OCI-LY1 (cell line): Measurements from ENCODE around the gene RFC5.
"Not testable (repeated sequence)": the region's sequence is repeated elsewhere in the genome, so short reads cannot be mapped to it uniquely, and the experiment has no call there.

Experiments
- H2AFZ ChIP-seq: fragments of 200-600 bp; sonication (generic), shearing (Covaris generic); 2 replicates; pipeline ENCODE4 v1.6.0; 2014; ENCODE audit warnings: antibody characterized with exemption, mild to moderate bottlenecking, low read length
- H3F3A ChIP-seq: fragments of 200-600 bp; sonication (generic), shearing (Covaris generic); 2 replicates; pipeline ENCODE4 v1.6.0; 2014; ENCODE audit warnings: mild to moderate bottlenecking, antibody characterized with exemption, low read length, moderate library complexity; ENCODE audit not compliant: insufficient read depth
- H3K27ac ChIP-seq: fragments of 200-600 bp; sonication (generic); 2 replicates; pipeline ENCODE4 v1.5.1; 2014; ENCODE audit warnings: low read length, mixed run types, mild to moderate bottlenecking, low read depth; ENCODE audit not compliant: poor library complexity, severe bottlenecking
- H3K27me3 ChIP-seq: fragments of 200-600 bp; sonication (generic); 2 replicates; pipeline ENCODE4 v1.6.0; 2014; ENCODE audit warnings: antibody characterized with exemption, mild to moderate bottlenecking, low read length, moderate library complexity; ENCODE audit not compliant: insufficient read depth
- H3K36me3 ChIP-seq: fragments of 200-600 bp; sonication (generic); 2 replicates; pipeline ENCODE4 v1.6.1; 2014; ENCODE audit warnings: mild to moderate bottlenecking, antibody characterized with exemption, low read length, moderate library complexity, mixed read lengths; ENCODE audit not compliant: insufficient read depth
- H3K4me1 ChIP-seq: fragments of 200-600 bp; sonication (generic); 2 replicates; pipeline ENCODE4 v1.5.1; 2014; ENCODE audit warnings: mild to moderate bottlenecking, low read length, moderate library complexity; ENCODE audit not compliant: insufficient read depth, severe bottlenecking
- H3K4me2 ChIP-seq: fragments of 200-600 bp; sonication (generic), shearing (Covaris generic); 2 replicates; pipeline ENCODE4 v1.6.1; 2014; ENCODE audit warnings: low read length
- H3K4me3 ChIP-seq: fragments of 200-600 bp; sonication (generic); 2 replicates; pipeline ENCODE4 v1.5.1; 2014; ENCODE audit warnings: low read length, low read depth, mild to moderate bottlenecking, mixed read lengths; ENCODE audit not compliant: poor library complexity, severe bottlenecking
- H3K79me2 ChIP-seq: fragments of 200-600 bp; shearing (Covaris generic); 2 replicates; pipeline ENCODE4 v1.6.1; 2016; ENCODE audit warnings: mixed run types, low read length, mixed read lengths; ENCODE audit not compliant: insufficient read depth
- H3K9ac ChIP-seq: fragments of 200-600 bp; sonication (generic), shearing (Covaris generic); 2 replicates; pipeline ENCODE4 v1.6.1; 2014; ENCODE audit warnings: mild to moderate bottlenecking, low read length, mixed read lengths
- H3K9me2 ChIP-seq: fragments of 200-600 bp; sonication (generic), shearing (Covaris generic); 2 replicates; pipeline ENCODE4 v1.6.1; 2014; ENCODE audit warnings: low read depth, mild to moderate bottlenecking, low read length, mixed read lengths
- H3K9me3 ChIP-seq: fragments of 200-600 bp; shearing (Covaris generic); 2 replicates; pipeline ENCODE4 v1.6.1; 2014; ENCODE audit warnings: low read length, mixed read lengths
- H4K20me1 ChIP-seq: fragments of 200-600 bp; sonication (generic), shearing (Covaris generic); 2 replicates; pipeline ENCODE4 v1.6.0; 2016; ENCODE audit warnings: mild to moderate bottlenecking, low read length; ENCODE audit not compliant: insufficient read depth
- EZH2 ChIP-seq: fragments of 200-600 bp; sonication (generic), shearing (Covaris generic); IDR thresholded peaks from 2 replicates; pipeline ENCODE4 v1.8.0; 2017; ENCODE audit warnings: borderline replicate concordance, mixed run types, mild to moderate bottlenecking, antibody characterized with exemption, low read length, moderate library complexity, mixed read lengths
- TF ChIP-seq, protein P1 (sequence below): fragments of 200-600 bp; sonication (generic), shearing (Covaris generic); IDR thresholded peaks from 2 replicates; pipeline ENCODE4 v1.5.1; 2017; ENCODE audit warnings: mild to moderate bottlenecking, antibody characterized with exemption, low read length, moderate library complexity, mixed read lengths

The RFC5 gene

DNA sequence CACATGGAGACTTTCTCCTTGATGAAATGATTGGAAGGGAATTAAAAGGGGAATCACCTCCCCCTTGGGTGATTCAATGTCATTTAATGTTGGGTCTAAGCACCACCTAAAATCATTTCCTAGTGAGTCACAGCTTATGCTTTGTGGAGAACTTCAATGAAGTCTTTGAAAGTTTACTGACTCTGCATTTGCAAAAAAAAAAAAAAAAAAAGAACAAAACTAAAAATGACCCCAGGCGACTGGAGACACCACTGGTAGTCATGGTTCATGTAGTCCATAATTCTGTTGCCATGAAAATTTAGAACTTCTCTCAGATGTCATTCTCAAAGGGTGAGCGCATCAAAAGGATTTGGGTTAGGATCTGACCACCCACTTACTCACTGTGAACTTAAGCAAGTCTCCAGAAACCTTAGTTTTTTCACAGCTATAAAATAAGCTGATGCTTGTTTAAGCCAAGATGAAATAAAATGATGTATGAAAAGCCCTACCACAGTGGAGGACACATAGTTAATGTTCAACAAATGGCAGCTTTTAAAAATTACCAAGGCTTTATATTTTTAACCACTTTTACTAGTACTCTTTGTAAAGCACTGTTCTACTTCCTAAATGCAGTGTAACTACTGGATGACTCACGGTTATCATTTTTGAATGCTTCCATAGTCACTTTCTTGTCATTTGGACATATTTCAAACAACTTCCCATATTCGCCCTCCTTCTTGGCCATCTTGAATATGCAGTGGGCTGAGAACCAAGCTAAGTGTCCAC, 29.6 kb upstream of the RFC5 start:
- no peaks in the 10 kb centered on the region for H3K4me1 ChIP-seq
- H3K9ac ChIP-seq: no peak overlapping the region
- no peak for TF ChIP-seq EZH2
- TF ChIP-seq, protein P1, sequence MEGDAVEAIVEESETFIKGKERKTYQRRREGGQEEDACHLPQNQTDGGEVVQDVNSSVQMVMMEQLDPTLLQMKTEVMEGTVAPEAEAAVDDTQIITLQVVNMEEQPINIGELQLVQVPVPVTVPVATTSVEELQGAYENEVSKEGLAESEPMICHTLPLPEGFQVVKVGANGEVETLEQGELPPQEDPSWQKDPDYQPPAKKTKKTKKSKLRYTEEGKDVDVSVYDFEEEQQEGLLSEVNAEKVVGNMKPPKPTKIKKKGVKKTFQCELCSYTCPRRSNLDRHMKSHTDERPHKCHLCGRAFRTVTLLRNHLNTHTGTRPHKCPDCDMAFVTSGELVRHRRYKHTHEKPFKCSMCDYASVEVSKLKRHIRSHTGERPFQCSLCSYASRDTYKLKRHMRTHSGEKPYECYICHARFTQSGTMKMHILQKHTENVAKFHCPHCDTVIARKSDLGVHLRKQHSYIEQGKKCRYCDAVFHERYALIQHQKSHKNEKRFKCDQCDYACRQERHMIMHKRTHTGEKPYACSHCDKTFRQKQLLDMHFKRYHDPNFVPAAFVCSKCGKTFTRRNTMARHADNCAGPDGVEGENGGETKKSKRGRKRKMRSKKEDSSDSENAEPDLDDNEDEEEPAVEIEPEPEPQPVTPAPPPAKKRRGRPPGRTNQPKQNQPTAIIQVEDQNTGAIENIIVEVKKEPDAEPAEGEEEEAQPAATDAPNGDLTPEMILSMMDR: no peak
- H3K9me2 ChIP-seq: no peaks in the 10 kb centered on the region
- H3K36me3 ChIP-seq: no peaks in the 10 kb centered on the region
- H3K79me2 ChIP-seq: no peaks in the 10 kb centered on the region
- no peak overlapping the region for H3K27ac ChIP-seq
- H3K9me3 ChIP-seq: 0 out of 2 replicates have a peak, but pooled peaks cover 2% of the 10 kb centered on the region
- no peak overlapping the region for H3K4me2 ChIP-seq
- no peaks in the 10 kb centered on the region for H4K20me1 ChIP-seq
- H3F3A ChIP-seq: no peaks in the 10 kb centered on the region
- no peak overlapping the region for H3K4me3 ChIP-seq
- H2AFZ ChIP-seq: no peak overlapping the region
- H3K27me3 ChIP-seq: 0 out of 2 replicates have a peak, but pooled peaks cover 3% of the 10 kb centered on the region

DNA sequence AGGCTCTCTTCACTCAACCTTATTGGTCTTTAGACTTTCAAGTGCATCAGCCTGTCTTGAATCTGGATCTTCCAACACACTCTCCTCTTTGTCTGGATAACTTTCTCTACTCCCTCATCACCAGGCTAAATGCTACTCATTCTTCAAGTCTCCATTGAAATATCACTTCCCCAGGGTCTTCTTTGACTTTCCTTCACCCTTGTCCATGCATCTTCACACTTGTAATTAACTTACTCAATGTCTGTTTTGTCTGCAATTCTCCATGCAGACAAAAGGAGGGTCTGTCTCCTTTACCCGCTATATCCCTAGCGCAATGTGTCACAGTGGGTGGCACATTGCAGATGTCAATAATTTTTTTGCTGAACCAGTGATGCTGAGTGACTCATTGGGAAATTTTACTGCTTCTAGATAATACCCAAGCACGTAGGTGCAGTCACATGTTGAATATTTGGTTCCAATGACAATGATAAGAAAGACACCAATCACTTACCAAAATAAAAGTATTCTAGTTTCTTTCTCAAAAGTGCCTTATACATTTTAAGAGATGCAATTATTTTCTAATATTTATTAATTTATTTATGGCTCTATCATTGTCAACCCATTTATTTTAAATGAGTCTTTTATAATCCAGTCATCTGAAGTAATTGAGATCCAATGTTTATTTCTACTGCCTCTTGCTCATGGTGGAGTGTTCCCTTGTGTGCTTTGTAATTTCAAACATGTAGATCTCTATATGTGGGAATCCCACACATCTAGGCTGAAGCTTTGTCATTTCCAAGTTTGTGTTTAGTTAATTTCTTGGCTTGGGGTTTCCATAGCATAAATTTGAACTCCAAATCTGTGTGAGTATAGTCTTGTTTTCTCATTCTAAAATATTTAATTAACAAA, 21.7 kb upstream of the RFC5 start:
- Histone ChIP-seq H3K4me2 (no peak overlapping the region), H2AFZ (no peak overlapping the region), H3K4me1 (no peaks in the 10 kb centered on the region), H4K20me1 (no peaks in the 10 kb centered on the region), H3K4me3 (no peak overlapping the region), H3K79me2 (no peaks in the 10 kb centered on the region), H3K27me3 (no peaks in the 10 kb centered on the region), H3K9me3 (no peaks in the 10 kb centered on the region), H3K9me2 (no peaks in the 10 kb centered on the region), H3K36me3 (no peaks in the 10 kb centered on the region), H3K27ac (no peak overlapping the region), H3K9ac (no peak overlapping the region), H3F3A (no peaks in the 10 kb centered on the region)
- TF ChIP-seq, protein P1: no peak

DNA sequence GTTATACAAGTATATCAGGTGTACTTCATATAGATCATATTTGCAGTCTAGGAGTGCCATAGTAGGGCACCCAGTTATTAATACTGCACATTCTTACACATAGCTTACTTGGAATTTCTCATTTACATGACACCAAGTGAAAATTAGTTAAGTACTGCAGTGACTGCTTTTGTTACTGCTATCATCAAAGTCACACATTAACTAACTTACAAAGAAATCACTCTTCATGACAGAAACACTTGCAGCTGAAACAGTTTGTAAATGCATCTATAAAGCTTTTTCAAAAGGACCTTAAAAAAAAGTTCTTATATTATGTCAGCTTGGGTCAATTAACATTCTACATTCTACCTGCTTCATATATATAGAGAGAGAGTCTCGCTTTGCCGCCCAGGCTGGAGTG, 17.8 kb upstream of the RFC5 start:
- Histone ChIP-seq H3K27ac (no peak overlapping the region), H3K4me3 (no peak overlapping the region), H2AFZ (no peak overlapping the region), H3F3A (no peaks in the 10 kb centered on the region), H3K9ac (no peak overlapping the region), H3K4me2 (no peak overlapping the region), H3K4me1 (no peaks in the 10 kb centered on the region), H3K79me2 (no peaks in the 10 kb centered on the region), H4K20me1 (no peaks in the 10 kb centered on the region), H3K9me3 (no peaks in the 10 kb centered on the region), H3K36me3 (no peaks in the 10 kb centered on the region), H3K9me2 (no peaks in the 10 kb centered on the region), H3K27me3 (no peaks in the 10 kb centered on the region)
- no peak for TF ChIP-seq EZH2
- TF ChIP-seq, protein P1: no peak

DNA sequence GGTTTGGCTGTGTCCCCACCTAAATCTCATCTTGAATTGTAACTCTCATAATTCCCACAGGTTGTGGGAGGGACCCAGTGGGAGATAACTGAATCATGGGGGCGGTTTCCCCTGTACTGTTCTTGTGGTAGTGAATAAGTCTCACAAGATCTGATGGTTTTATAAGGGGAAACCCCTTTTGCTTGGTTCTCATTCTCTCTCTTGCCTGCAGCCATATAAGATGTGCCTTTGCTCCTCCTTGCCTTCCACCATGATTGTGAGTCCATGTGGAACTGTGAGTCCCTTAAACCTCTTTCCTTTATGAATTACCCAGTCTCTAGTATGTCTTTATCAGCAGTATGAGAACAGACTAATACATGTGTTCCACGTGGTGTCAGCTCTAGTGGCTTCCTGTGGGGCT, 16.7 kb upstream of the RFC5 start:
- H3F3A ChIP-seq, H3K4me1 ChIP-seq, H4K20me1 ChIP-seq, H3K9me3 ChIP-seq, H3K4me3 ChIP-seq, H3K9me2 ChIP-seq, H3K36me3 ChIP-seq, H3K27me3 ChIP-seq, H3K27ac ChIP-seq, H3K9ac ChIP-seq, H2AFZ ChIP-seq, H3K79me2 ChIP-seq, H3K4me2 ChIP-seq: not testable (repeated sequence)
